K562 (cell line): Measurements from ENCODE around the gene PPAN. TPM values are rescaled to one million over a fixed set of nuclear protein-coding genes. Genes with fewer than 3 reads are reported as not detected.

ENCODE experiments used
- BRF2 ChIP-seq: IDR thresholded peaks from 3 replicates; pipeline ENCODE4 v1.6.1; 2011; ENCODE audit warnings: borderline replicate concordance, mild to moderate bottlenecking; ENCODE audit not compliant: insufficient read length, insufficient read depth
- CBX1 ChIP-seq: sonication (generic); IDR thresholded peaks from 2 replicates; pipeline ENCODE4 v1.6.1; 2016; ENCODE audit warnings: antibody characterized with exemption, low read depth, mild to moderate bottlenecking
- CCNT2 ChIP-seq: IDR thresholded peaks from 2 replicates; pipeline ENCODE4 v1.6.1; 2011; ENCODE audit warnings: borderline replicate concordance, low read depth, mild to moderate bottlenecking, moderate library complexity, mixed read lengths, low read length; ENCODE audit not compliant: insufficient read length; ENCODE audit errors: extremely low read depth
- HDGF ChIP-seq: fragments of 450-650 bp; IDR thresholded peaks from 2 replicates; pipeline ENCODE4 v1.6.1; 2016
- HMG20B ChIP-seq: fragments of 250-450 bp; sonication (Bioruptor Pico); IDR thresholded peaks from 2 replicates; pipeline ENCODE4 v1.5.0; 2021; ENCODE audit warnings: mild to moderate bottlenecking
- IRF1 ChIP-seq: sonication (generic); formaldehyde crosslinking; IDR thresholded peaks from 2 replicates; pipeline ENCODE4 v1.8.0; 2022; ENCODE audit warnings: missing genetic modification reagents, mild to moderate bottlenecking, borderline replicate concordance
- L3MBTL2 ChIP-seq: fragments of 450-650 bp; IDR thresholded peaks from 2 replicates; pipeline ENCODE4 v1.6.1; 2016; ENCODE audit warnings: mild to moderate bottlenecking, moderate library complexity
- NCOA2 ChIP-seq, 2 experiments: fragments of 450-650 bp; IDR thresholded peaks; 2 replicates each; pipeline ENCODE4 v1.6.1; 2018; ENCODE audit warnings: mild to moderate bottlenecking in 2 of 2, moderate library complexity in 1 of 2; ENCODE audit not compliant: partially characterized antibody in 2 of 2
- NR2F6 ChIP-seq: fragments of 450-650 bp; formaldehyde crosslinking; IDR thresholded peaks from 2 replicates; pipeline ENCODE4 v1.4.0; 2020; ENCODE audit warnings: mild to moderate bottlenecking
- PRDM10 ChIP-seq: fragments of 450-650 bp; IDR thresholded peaks from 2 replicates; pipeline ENCODE4 v1.6.1; 2018; ENCODE audit not compliant: partially characterized antibody
- RCOR1 ChIP-seq, 2 experiments: IDR thresholded peaks; 2 replicates each; pipeline ENCODE4 v1.6.1; 2012; ENCODE audit warnings: low read depth in 2 of 2, low read length in 2 of 2, borderline replicate concordance in 1 of 2, improper control_type of control experiment in 1 of 2
- ZFPM2 ChIP-seq: fragments of 250-450 bp; sonication (Bioruptor Pico); IDR thresholded peaks from 2 replicates; pipeline ENCODE4 v1.5.1; 2022; ENCODE audit warnings: mild to moderate bottlenecking
- ZNF121 ChIP-seq: sonication (generic); formaldehyde crosslinking; conservative IDR thresholded peaks from 2 replicates; pipeline ENCODE4 v1.8.0; 2022; ENCODE audit warnings: missing genetic modification reagents
- ZNF217 ChIP-seq: sonication (generic); formaldehyde crosslinking; IDR thresholded peaks from 2 replicates; pipeline ENCODE4 v1.8.0; 2022; ENCODE audit warnings: mild to moderate bottlenecking, missing genetic modification reagents
- polyA plus RNA-seq, 8 experiments: library from polyadenylated mRNA; depleted of rRNA in 4 of 8; stranded (reverse) in 5 of 8; unstranded in 3 of 8; fragments of >200 nt; fragmentation: Nextera tagmentation in 2 of 8; fragmentation: Illumina TruSeq in 1 of 8; extraction: Ambion mirVana in 2 of 8; extraction: Trizol in 1 of 8; gene quantifications; 2 replicates each; pipeline versions ENCODE4 v1.2.1 to v1.2.3, GENCODE V29; 2011 to 2014; ENCODE audit warnings: inconsistent platforms in 1 of 8, missing spikeins in 1 of 8
- total RNA-seq, 7 experiments: library from RNA; depleted of rRNA in 6 of 7; stranded (reverse); fragments of >200 nt in 6 of 7; fragmentation: Illumina TruSeq in 2 of 7; extraction: Trizol in 2 of 7; gene quantifications; 2 replicates each; pipeline versions ENCODE4 v1.2.1 to v1.2.3, GENCODE V29; 2011 to 2021; ENCODE audit warnings: low replicate concordance in 1 of 7

PPAN gene
- total and polyA plus RNA-seq, 9 of the 15 experiments (the other 6 are each of a cell fraction or from before 2014, with no cell fraction given) = 2.2 to 129 (median 59.1) TPM

- TF ChIP-seq BRF2 (no peak), ZNF217 (no peak), RCOR1 (IDR thresholded peaks at IDR 0.05; ENCODE audit: borderline replicate concordance in 1 of 2, low read depth in 2 of 2, low read length in 2 of 2) (peak; percentile 81 to 99), ZNF121 (CRISPR knock-in tag) (peak; percentile 69), ZFPM2 (CRISPR knock-in tag) (no peak), NR2F6 (CRISPR knock-in tag) (no peak; the same call in 1 of the 2 replicates), HMG20B (no peak), HDGF (peak; percentile 97), PRDM10 (peak; percentile 82), NCOA2 (IDR thresholded peaks at IDR 0.05; ENCODE audit: partially characterized antibody in 2 of 2) (no peak), IRF1 (CRISPR knock-in tag) (no peak), CCNT2 (no peak), CBX1 (peak; percentile 98), L3MBTL2 (peak; percentile 59)
Observed at GRCh38 chr19:10085641-10086590, 20.2 kb upstream of the PPAN start, which contains the start of gene SHFL (continued).
